Measurements from ENCODE around the gene TRIM4.
"Not testable (repeated sequence)": the region's sequence is repeated elsewhere in the genome, so short reads cannot be mapped to it uniquely, and the experiment has no call there.

The TRIM4 gene

DNA sequence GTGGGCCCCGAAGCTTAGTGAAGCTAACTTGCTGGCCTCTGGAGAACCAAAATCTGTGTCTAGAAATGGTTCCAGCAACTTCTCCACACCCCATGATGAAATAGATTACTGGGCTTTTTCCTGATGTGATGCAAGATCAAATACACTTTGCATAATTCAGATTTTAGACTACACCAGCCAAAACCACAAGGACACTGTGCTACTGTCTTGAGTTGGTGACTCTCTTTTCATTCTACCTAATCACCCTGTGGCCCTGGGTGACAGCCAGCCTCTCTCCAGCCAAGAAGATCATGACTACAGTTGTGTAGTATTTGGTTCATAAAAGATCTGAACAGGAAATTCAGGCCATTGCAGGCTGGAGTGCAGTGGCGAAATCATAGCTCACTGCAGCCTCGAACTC lies 34.3 kb upstream of the TRIM4 start:
- Histone ChIP-seq H3K27me3 (ENCODE audit: insufficient read depth, poor library complexity, severe bottlenecking) (no peaks in the 10 kb centered on the region), H3K27ac (replicated peaks) (no peak overlapping the region), H3K4me3 (replicated peaks; ENCODE audit: insufficient read depth, low read length) (no peak overlapping the region)
- DNase-seq (ENCODE audit: low read depth in 1 of 2, low spot score in 1 of 2) = peak; percentile 27 to 57
- TF ChIP-seq CTCF (IDR thresholded peaks at IDR 0.05; ENCODE audit: insufficient read depth, low read length) = no peak
- TF ChIP-seq REST (IDR thresholded peaks at IDR 0.05; ENCODE audit: insufficient replicate concordance, low read depth) = no peak
- TF ChIP-seq GABPA (IDR thresholded peaks at IDR 0.05; ENCODE audit: low read depth) = no peak
- no peak for TF ChIP-seq POLR2AphosphoS5 (IDR thresholded peaks at IDR 0.05; ENCODE audit: low read depth)
- no peak for TF ChIP-seq SPI1 (IDR thresholded peaks at IDR 0.05; ENCODE audit: borderline replicate concordance, low read depth)

- not testable (repeated sequence) for DNase-seq (ENCODE audit: low read depth in 1 of 2, low spot score in 1 of 2); H3K27me3 ChIP-seq (ENCODE audit: insufficient read depth, poor library complexity, severe bottlenecking); H3K4me3 ChIP-seq (replicated peaks; ENCODE audit: insufficient read depth, low read length); H3K27ac ChIP-seq (replicated peaks)
Measured at GRCh38 chr7:99952649-99953048, 33.3 kb upstream of the TRIM4 start.

DNA sequence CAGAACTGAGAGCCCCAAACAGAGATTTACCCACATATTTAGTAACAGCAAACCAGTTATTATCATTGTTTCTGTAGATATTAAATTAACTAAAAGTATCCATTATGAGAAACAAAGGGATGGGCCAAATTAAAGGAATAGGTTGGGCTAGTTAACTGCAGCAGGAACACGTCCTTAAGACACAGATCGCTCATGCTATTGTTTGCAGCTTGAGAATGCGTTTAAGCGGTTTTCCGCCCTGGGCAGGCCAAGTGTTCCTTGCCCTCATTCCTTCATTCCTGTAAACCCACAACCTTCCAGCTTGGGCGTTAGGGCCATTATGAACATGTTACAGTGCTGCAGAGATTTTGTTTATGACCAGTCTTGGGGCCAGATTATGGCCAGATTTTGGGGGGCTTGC lies 31.5 kb upstream of the TRIM4 start:
- not testable (repeated sequence) for H3K27me3 ChIP-seq (ENCODE audit: insufficient read depth, poor library complexity, severe bottlenecking); H3K27ac ChIP-seq (replicated peaks); H3K4me3 ChIP-seq (replicated peaks; ENCODE audit: insufficient read depth, low read length); DNase-seq (ENCODE audit: low read depth in 1 of 2, low spot score in 1 of 2)

GRCh38 chr7:99949645-99950228 lies 30.4 kb upstream of the TRIM4 start:
- DNase-seq (ENCODE audit: low read depth in 1 of 2, low spot score in 1 of 2) = no peak
- Histone ChIP-seq H3K27me3 (ENCODE audit: insufficient read depth, poor library complexity, severe bottlenecking) (no peaks in the 10 kb centered on the region), H3K4me3 (replicated peaks; ENCODE audit: insufficient read depth, low read length) (no peak overlapping the region), H3K27ac (replicated peaks) (no peak overlapping the region)
- TF ChIP-seq SPI1 (IDR thresholded peaks at IDR 0.05; ENCODE audit: borderline replicate concordance, low read depth) (no peak), CTCF (IDR thresholded peaks at IDR 0.05; ENCODE audit: insufficient read depth, low read length) (no peak), POLR2AphosphoS5 (IDR thresholded peaks at IDR 0.05; ENCODE audit: low read depth) (no peak), GABPA (IDR thresholded peaks at IDR 0.05; ENCODE audit: low read depth) (no peak), REST (IDR thresholded peaks at IDR 0.05; ENCODE audit: insufficient replicate concordance, low read depth) (no peak)

- TF ChIP-seq SPI1 (IDR thresholded peaks at IDR 0.05; ENCODE audit: borderline replicate concordance, low read depth) (peak; percentile 20; the same call in 1 of the 2 replicates), GABPA (IDR thresholded peaks at IDR 0.05; ENCODE audit: low read depth) (no peak)
Measured at GRCh38 chr7:99947608-99948007, 28.3 kb upstream of the TRIM4 start.

More at GRCh38 chr7:99947608-99948007, 28.3 kb upstream of the TRIM4 start:
- Histone ChIP-seq H3K4me3 (replicated peaks; ENCODE audit: insufficient read depth, low read length) (no peak overlapping the region), H3K27me3 (ENCODE audit: insufficient read depth, poor library complexity, severe bottlenecking) (peaks cover 4% of the 10 kb centered on the region), H3K27ac (replicated peaks) (no peak overlapping the region)
- DNase-seq (ENCODE audit: low read depth in 1 of 2, low spot score in 1 of 2) = peak in 1 of 2 experiments; percentile 14

All from HL-60 (cell line).